Activated naive CD4-positive, alpha-beta T cell (primary cell): ENCODE measurements around the gene EMC8.
"Not testable (repeated sequence)": the region's sequence is repeated elsewhere in the genome, so short reads cannot be mapped to it uniquely, and the experiment has no call there.

Experiments used
- DNase-seq, 4 experiments: peaks; one replicate each; lab custom pipeline; 2025; lab: John Stamatoyannopoulos, UW

Gene EMC8

GRCh38 chr16:85812031-85812807 is 12.9 kb upstream of the EMC8 start:
- DNase-seq, result no peak

DNA sequence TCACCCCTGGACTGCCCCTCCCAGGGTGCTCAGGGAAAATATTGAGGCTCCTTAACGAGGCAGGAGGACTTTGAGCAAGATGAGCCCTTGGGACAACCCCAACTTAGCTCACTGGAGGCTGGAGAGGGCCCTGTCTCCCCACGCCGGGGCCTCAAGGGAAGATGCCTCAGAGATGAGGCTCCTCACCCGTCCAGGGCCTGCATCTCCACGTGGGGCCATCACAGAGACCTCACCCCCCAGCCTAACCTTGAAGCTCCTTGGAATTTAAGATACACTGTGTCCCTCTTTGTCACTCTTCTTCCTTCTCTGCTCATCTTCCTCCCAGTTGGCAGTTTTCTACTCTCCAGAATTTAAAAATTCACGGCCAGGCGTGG is 11.4 kb upstream of the EMC8 start:
- DNase-seq, result no peak

DNA sequence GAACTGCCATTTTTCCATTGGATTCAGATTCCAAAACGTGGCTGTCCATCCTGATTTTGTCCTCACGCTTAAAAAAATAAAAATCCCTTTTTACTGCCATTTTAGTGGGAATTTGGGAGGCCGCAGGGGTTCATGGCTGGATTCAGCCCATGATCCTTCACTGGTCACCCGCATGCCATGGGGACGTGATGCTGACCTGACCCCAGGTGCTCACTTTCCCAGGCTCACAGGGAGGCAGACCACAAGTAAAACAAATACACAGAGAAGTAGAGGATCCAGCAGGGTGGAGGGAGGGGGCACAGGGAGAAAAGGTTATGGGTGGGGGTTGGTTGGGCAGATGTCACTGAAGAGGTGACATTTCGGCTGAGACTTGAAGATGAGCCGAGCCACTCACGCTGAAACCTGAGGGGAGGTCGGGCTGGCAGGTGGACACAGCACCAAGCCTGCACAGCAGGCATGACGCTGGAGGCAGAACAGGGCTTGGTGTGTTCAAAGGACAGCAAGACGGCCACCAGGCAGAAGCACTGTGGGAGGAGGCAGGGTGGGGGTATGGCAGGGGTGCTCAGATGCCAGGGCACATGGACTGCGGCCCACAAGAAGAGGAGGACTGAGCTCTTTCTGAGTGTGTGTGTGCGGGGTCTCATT is 10.9 kb upstream of the EMC8 start:
- no peak for DNase-seq

DNA sequence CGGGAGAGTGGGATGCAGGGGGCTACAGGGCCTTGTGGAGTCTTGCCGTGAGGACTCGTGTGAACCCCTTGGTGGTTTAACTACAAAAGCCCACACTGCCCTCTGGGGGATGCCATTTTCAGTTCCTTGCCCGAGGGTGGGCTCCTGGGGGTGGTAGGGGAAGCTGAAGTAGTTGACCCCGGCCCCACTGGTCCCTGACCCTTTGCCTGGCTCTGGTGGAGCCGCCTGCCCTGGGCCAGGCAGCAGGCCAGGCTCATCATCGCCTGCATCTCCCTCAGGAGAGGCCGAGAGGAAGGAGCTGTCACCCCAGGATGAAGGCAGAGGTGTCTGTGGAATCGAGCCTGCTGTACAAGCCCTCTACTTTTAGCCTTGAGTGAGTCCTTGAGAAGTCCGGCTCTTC is 10.3 kb upstream of the EMC8 start:
- no peak for DNase-seq

- DNase-seq, result no peak
Measured at GRCh38 chr16:85808926-85809325, 9.6 kb upstream of the EMC8 start.

DNA sequence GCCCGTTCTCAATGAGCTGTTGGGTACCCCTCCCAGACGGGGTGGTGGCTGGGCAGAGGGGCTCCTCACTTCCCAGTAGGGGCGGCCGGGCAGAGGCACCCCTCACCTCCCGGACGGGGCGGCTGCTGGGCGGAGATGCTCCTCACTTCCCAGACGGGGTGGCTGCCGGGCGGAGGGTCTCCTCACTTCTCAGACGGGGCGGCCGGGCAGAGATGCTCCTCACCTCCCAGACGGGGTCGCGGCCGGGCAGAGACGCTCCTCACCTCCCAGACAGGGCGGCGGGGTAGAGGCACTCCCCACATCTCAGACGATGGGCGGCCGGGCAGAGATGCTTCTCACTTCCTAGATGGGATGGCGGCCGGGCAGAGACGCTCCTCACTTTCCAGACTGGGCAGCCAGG is 8.8 kb upstream of the EMC8 start:
- not testable (repeated sequence) for DNase-seq

GRCh38 chr16:85807340-85807739 is 8.0 kb upstream of the EMC8 start:
- not testable (repeated sequence) for DNase-seq

GRCh38 chr16:85806539-85806938 is 7.2 kb upstream of the EMC8 start:
- no peak for DNase-seq

DNA sequence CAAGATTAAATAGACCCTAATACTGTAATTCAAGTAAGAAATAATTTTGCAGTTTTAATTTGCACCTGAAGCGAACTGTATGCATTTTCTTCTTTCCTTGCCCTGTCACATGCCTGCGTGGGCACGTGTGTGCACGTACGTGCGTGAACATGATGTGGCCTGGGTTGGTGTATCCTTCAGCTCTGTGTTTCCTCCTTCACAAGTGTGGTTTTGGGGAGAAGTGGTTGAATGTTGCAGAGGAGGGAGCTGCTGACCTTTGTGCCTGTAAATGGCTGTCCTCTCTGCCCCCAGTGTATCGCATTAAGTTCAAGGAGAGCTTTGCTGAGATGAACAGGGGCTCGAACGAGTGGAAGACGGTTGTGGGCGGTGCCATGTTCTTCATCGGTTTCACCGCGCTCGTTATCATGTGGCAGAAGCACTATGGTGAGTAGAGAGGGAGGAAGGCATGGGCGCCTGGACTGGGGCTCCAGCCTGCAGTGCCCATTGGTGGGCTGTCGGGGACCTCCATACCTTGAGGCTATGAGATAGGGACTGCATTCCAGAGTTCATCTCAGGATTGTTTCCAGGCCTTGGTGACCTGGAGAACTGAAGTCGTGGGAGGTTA is 6.2 kb upstream of the EMC8 start:
- DNase-seq, result no peak

GRCh38 chr16:85803570-85803969 is 4.2 kb upstream of the EMC8 start:
- no peak for DNase-seq

DNA sequence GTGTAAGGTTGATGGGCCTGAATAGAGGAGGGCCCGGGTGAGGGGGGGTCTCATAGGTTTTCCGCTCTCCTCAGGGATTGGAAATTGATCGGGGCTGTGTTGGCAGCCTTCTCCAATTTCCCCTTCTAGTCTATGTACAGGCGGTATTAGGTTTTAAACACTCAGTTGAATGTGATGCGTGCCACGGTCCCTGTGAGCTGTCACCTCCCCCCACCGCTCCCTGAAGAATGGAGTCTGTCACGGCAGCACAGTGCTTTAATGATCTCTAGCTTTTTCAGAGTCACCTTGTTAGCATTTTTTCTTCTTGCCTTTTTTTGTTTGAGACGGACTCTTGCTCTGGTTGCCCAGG is 951 bp upstream of the EMC8 start:
- no peak for DNase-seq

- peak in 2 of 4 experiments; percentile 13 to 26 for DNase-seq
Measured at GRCh38 chr16:85798901-85799496, 345 bp downstream of the EMC8 start.

- DNase-seq, result no peak
Measured at GRCh38 chr16:85798283-85798776, 1.0 kb downstream of the EMC8 start.

DNA sequence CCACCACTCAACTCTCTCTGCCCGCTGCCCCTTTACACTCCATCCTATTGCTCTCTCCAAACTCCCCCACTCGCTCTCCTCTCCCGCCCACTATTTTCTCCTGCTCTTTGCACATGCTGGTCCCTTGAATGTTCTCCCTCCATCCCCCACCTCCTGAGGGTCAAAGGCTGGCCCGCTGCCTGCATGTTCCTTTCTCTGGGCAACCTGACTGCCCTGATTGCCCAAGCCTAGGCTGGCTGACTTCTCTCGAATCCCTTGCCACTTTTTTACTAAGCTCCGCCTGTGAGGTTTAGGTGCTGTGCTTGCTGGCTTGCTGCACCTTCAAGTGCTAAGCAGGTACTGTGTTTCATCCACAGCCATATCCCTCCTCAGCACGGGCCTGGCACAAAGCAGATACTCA is 2.7 kb downstream of the EMC8 start:
- no peak for DNase-seq

DNA sequence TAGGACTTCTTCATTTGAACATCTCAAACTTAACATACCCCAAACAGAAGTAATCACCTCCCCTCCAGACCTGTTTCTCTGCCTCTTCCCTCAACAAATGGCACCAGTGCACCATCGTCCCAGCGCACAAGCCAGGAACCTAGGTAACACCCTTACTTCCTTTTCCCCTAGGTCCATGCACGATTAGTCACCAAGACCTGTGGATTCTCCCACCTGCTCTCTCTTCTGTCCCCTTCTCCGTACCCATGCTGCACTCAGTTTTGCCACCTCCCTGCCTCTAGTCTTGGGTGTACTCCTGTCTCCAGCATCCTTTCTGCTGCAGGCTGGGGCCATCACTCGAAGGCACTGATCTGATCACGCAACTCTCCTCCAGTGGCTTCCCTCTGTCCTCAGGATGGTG is 3.2 kb downstream of the EMC8 start:
- DNase-seq, result no peak

DNA sequence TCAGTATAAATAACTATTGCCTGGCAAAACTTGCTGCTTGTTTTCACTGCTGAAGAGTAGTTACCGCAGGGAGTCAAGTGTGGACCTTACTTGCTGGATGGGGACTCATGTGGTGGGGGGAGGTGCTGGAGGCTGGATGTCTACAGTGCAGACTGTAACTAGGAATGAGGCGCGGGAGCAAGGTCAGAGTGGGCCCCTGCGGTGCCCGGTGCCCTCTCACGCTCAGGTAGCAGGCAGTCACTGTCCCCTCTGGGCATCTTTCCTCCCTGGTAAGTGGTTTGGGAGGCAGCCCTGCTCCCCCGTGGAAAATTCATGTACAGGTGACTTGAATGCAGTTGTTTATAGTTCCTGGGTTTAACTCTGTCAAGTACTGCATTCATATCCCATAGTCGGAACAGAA is 4.6 kb downstream of the EMC8 start:
- no peak for DNase-seq

DNA sequence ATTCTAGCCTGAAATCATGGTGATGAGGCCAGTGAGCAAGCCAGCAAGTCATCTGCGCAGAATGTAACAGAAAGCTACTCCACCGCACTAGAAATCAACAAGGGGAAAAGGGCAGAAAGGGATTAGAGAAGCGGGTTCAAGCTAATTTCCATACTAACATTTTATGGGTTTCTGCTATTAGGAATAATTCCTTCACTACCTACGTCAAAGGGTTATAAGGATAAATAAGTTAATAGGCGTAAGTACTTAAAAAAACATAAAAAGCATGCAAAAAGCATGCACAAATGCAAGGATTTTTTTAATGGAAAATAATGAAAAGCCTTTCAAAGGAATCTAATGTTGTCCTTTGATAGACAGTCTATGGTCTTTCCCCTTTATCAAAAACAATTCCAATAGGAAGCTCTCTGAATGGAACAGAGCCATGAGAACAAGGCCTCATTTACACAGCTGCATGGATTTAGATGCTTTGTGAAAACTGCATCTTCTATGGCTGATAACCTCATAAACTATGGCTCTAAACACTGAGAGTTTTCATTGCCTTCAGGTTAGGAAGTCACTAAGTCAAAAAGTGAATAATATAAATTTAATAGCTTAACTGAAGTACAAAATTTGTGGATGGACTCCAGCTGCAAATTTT is 5.6 kb downstream of the EMC8 start:
- no peak for DNase-seq

GRCh38 chr16:85789773-85790172 is 9.6 kb downstream of the EMC8 start:
- no peak for DNase-seq

DNA sequence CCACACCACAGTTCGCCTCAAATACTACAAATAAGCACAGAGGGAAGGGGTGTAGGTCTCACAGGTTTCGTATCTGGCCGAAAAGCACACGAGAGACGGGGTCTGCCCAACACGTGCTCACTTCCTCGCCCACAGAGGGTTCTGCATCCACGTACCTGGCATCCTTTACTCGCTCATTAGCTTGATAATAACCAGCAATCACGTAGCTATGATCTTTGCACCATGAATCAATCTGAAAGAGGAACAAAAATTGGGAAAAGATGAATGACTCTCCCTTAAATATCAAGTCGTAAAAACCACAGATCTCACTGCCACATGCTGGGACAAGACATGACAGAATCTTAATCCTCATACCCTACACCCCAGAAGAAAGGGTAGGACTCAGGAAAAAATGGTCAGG is 10.5 kb downstream of the EMC8 start:
- DNase-seq, result no peak

GRCh38 chr16:85785927-85786326 is 13.4 kb downstream of the EMC8 start:
- no peak for DNase-seq

DNA sequence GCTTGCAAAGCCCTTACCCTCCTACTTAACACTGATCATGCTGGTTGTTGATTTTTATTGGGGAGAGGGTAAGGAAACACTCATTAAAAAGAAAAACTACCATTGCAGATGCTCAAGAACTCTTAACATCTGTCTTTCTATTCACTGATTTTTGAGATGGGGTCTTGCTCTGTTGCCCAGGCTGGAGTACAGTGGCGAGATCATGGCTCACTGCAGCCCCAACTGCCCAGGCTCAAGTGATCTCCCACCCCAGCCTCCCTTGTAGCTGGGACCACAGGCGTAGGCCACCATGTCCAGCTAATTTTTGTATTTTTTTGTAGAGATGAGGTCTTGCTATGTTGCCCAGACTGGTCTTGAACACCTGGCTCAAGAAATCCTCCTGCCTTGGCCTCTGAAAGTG is 14.5 kb downstream of the EMC8 start:
- no peak for DNase-seq

- DNase-seq, result no peak
Measured at GRCh38 chr16:85783441-85783840, 15.9 kb downstream of the EMC8 start.

DNA sequence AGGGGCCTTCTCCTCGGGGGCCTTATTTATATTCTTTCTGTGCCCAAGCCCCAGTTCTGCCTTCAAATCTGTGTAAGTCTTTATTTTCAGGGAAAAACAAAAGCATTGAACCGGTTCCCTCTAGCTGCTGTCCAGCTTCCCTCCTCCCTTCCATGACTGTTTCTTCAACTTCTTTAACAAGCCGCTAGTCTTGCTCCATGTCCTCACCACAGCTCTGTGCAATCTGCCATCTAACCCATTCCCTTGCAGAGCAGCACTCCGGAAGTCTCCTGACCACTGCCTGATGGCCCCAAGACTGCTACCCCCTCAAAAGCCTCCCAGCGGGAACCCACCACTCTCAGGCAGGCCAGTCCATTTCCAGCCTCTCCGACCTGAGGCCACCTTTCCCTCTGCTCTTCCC is 16.9 kb downstream of the EMC8 start:
- DNase-seq, result no peak
